ENCODE results near the gene PPP2R3A. TPM values are rescaled to one million over a fixed set of nuclear protein-coding genes. Genes with fewer than 3 reads are reported as not detected.
"Not testable (repeated sequence)": the region's sequence is repeated elsewhere in the genome, so short reads cannot be mapped to it uniquely, and the experiment has no call there.

The PPP2R3A gene
- total and polyA plus RNA-seq, 2 experiments from 2014 or later, result 14.2 to 21.0 TPM

GRCh38 chr3:136105044-136105443 lies 139.5 kb downstream of the PPP2R3A start:
- TF ChIP-seq EZH2 (IDR thresholded peaks at IDR 0.05; ENCODE audit: insufficient read depth, poor library complexity, severe bottlenecking) (no peak), EZH2phosphoT487 (IDR thresholded peaks at IDR 0.05; ENCODE audit: insufficient read depth, low read depth) (no peak)
- Histone ChIP-seq H3K4me2 (ENCODE audit: unreplicated experiment) (no peak overlapping the region), H3F3A (ENCODE audit: insufficient read depth) (no peaks in the 10 kb centered on the region), H3K4me1 (ENCODE audit: insufficient read depth) (no peaks in the 10 kb centered on the region), H3K27me3 (replicated peaks; ENCODE audit: insufficient read depth) (no peaks in the 10 kb centered on the region), H3K36me3 (ENCODE audit: low read depth) (peaks cover 36% of the 10 kb centered on the region), H4K20me1 (ENCODE audit: insufficient read depth) (no peaks in the 10 kb centered on the region), H3K4me3 (no peak overlapping the region), H3K9ac (no peak overlapping the region), H3K27ac (no peak overlapping the region), H3K9me3 (ENCODE audit: low read depth) (no peaks in the 10 kb centered on the region), H3K79me2 (ENCODE audit: insufficient read depth) (no peaks in the 10 kb centered on the region; the same call in 1 of the 2 replicates), H2AFZ (no peak overlapping the region), H3K9me2 (ENCODE audit: insufficient read depth) (no peaks in the 10 kb centered on the region)
- no peak for DNase-seq
- WGBS, 2 experiments (ENCODE audit: low coverage in 1 of 2, low lambda C conversion rate in 2 of 2, missing lambda C conversion rate in 2 of 2), result 91 to 93% methylated on average over 4 of the region's 4 CpGs
- in situ Hi-C loops (cut with MboI), result no loop called here

GRCh38 chr3:136106101-136106500 lies 140.6 kb downstream of the PPP2R3A start:
- Histone ChIP-seq H3K4me2 (ENCODE audit: unreplicated experiment) (no peak overlapping the region), H3K27me3 (replicated peaks; ENCODE audit: insufficient read depth) (no peaks in the 10 kb centered on the region), H3K9ac (no peak overlapping the region), H3K79me2 (ENCODE audit: insufficient read depth) (no peaks in the 10 kb centered on the region; the same call in 1 of the 2 replicates), H3K4me1 (ENCODE audit: insufficient read depth) (no peaks in the 10 kb centered on the region), H4K20me1 (ENCODE audit: insufficient read depth) (no peaks in the 10 kb centered on the region), H3K4me3 (no peak overlapping the region), H3K27ac (no peak overlapping the region), H3K9me2 (ENCODE audit: insufficient read depth) (no peaks in the 10 kb centered on the region), H2AFZ (no peak overlapping the region), H3K36me3 (ENCODE audit: low read depth) (peaks cover 46% of the 10 kb centered on the region), H3K9me3 (ENCODE audit: low read depth) (no peaks in the 10 kb centered on the region), H3F3A (ENCODE audit: insufficient read depth) (no peaks in the 10 kb centered on the region)
- in situ Hi-C loops (cut with MboI), result no loop called here
- DNase-seq, result no peak
- 94 to 95% methylated on average over 6 of the region's 6 CpGs for WGBS, 2 experiments (ENCODE audit: low coverage in 1 of 2, low lambda C conversion rate in 2 of 2, missing lambda C conversion rate in 2 of 2)
- no peak for TF ChIP-seq EZH2 (IDR thresholded peaks at IDR 0.05; ENCODE audit: insufficient read depth, poor library complexity, severe bottlenecking)
- no peak for TF ChIP-seq EZH2phosphoT487 (IDR thresholded peaks at IDR 0.05; ENCODE audit: insufficient read depth, low read depth)

- WGBS, 2 experiments (ENCODE audit: low coverage in 1 of 2, low lambda C conversion rate in 2 of 2, missing lambda C conversion rate in 2 of 2), result 100% methylated on average over 1 of the region's 1 CpG
- no peaks in the 10 kb centered on the region for H3K4me1 ChIP-seq (ENCODE audit: insufficient read depth)
- TF ChIP-seq EZH2 (IDR thresholded peaks at IDR 0.05; ENCODE audit: insufficient read depth, poor library complexity, severe bottlenecking), result no peak
- no peak for TF ChIP-seq EZH2phosphoT487 (IDR thresholded peaks at IDR 0.05; ENCODE audit: insufficient read depth, low read depth)
- no peaks in the 10 kb centered on the region for H3K9me2 ChIP-seq (ENCODE audit: insufficient read depth)
- no peaks in the 10 kb centered on the region; the same call in 1 of the 2 replicates for H3K79me2 ChIP-seq (ENCODE audit: insufficient read depth)
- peaks cover 45% of the 10 kb centered on the region for H3K36me3 ChIP-seq (ENCODE audit: low read depth)
- no peaks in the 10 kb centered on the region for H3K27me3 ChIP-seq (replicated peaks; ENCODE audit: insufficient read depth)
- no peak overlapping the region for H3K4me3 ChIP-seq
- no peak overlapping the region for H3K9ac ChIP-seq
- H3K27ac ChIP-seq, result no peak overlapping the region
- in situ Hi-C loops (cut with MboI), result no loop called here
- no peak overlapping the region for H3K4me2 ChIP-seq (ENCODE audit: unreplicated experiment)
- H2AFZ ChIP-seq, result no peak overlapping the region
- no peaks in the 10 kb centered on the region for H4K20me1 ChIP-seq (ENCODE audit: insufficient read depth)
- DNase-seq, result no peak
- no peaks in the 10 kb centered on the region for H3F3A ChIP-seq (ENCODE audit: insufficient read depth)
- H3K9me3 ChIP-seq (ENCODE audit: low read depth), result no peaks in the 10 kb centered on the region
Observed at GRCh38 chr3:136109499-136109898, 144.0 kb downstream of the PPP2R3A start.

GRCh38 chr3:136110481-136110880 lies 145.0 kb downstream of the PPP2R3A start:
- no peak overlapping the region for H2AFZ ChIP-seq
- no peak overlapping the region for H3K27ac ChIP-seq
- H3K9me2 ChIP-seq (ENCODE audit: insufficient read depth), result no peaks in the 10 kb centered on the region
- no peak overlapping the region for H3K4me2 ChIP-seq (ENCODE audit: unreplicated experiment)
- WGBS, 2 experiments (ENCODE audit: low coverage in 1 of 2, low lambda C conversion rate in 2 of 2, missing lambda C conversion rate in 2 of 2), result 97 to 98% methylated on average over 2 of the region's 2 CpGs
- H3K4me3 ChIP-seq, result no peak overlapping the region
- no peaks in the 10 kb centered on the region for H3K27me3 ChIP-seq (replicated peaks; ENCODE audit: insufficient read depth)
- peaks cover 45% of the 10 kb centered on the region for H3K36me3 ChIP-seq (ENCODE audit: low read depth)
- H3F3A ChIP-seq (ENCODE audit: insufficient read depth), result no peaks in the 10 kb centered on the region
- H4K20me1 ChIP-seq (ENCODE audit: insufficient read depth), result no peaks in the 10 kb centered on the region
- H3K9me3 ChIP-seq (ENCODE audit: low read depth), result no peaks in the 10 kb centered on the region
- no peak overlapping the region for H3K9ac ChIP-seq
- DNase-seq, result no peak
- in situ Hi-C loops (cut with MboI), result no loop called here
- H3K79me2 ChIP-seq (ENCODE audit: insufficient read depth), result no peaks in the 10 kb centered on the region; the same call in 1 of the 2 replicates
- no peak for TF ChIP-seq EZH2 (IDR thresholded peaks at IDR 0.05; ENCODE audit: insufficient read depth, poor library complexity, severe bottlenecking)
- TF ChIP-seq EZH2phosphoT487 (IDR thresholded peaks at IDR 0.05; ENCODE audit: insufficient read depth, low read depth), result no peak
- no peaks in the 10 kb centered on the region for H3K4me1 ChIP-seq (ENCODE audit: insufficient read depth)

GRCh38 chr3:136114421-136114820 lies 148.9 kb downstream of the PPP2R3A start:
- H3K27me3 ChIP-seq (replicated peaks; ENCODE audit: insufficient read depth), result no peaks in the 10 kb centered on the region
- H3K36me3 ChIP-seq (ENCODE audit: low read depth), result peaks cover 31% of the 10 kb centered on the region
- no peaks in the 10 kb centered on the region for H3K9me3 ChIP-seq (ENCODE audit: low read depth)
- no peaks in the 10 kb centered on the region for H4K20me1 ChIP-seq (ENCODE audit: insufficient read depth)
- no peak for DNase-seq
- H3K79me2 ChIP-seq (ENCODE audit: insufficient read depth), result no peaks in the 10 kb centered on the region
- H3F3A ChIP-seq (ENCODE audit: insufficient read depth), result no peaks in the 10 kb centered on the region
- WGBS, 2 experiments (ENCODE audit: low coverage in 1 of 2, low lambda C conversion rate in 2 of 2, missing lambda C conversion rate in 2 of 2), result 98 to 100% methylated on average over 2 of the region's 2 CpGs
- no peak overlapping the region for H3K9ac ChIP-seq
- no peak overlapping the region for H3K4me2 ChIP-seq (ENCODE audit: unreplicated experiment)
- H3K27ac ChIP-seq, result no peak overlapping the region
- TF ChIP-seq EZH2phosphoT487 (IDR thresholded peaks at IDR 0.05; ENCODE audit: insufficient read depth, low read depth) (no peak), EZH2 (IDR thresholded peaks at IDR 0.05; ENCODE audit: insufficient read depth, poor library complexity, severe bottlenecking) (no peak)
- H3K4me3 ChIP-seq, result no peak overlapping the region
- no peaks in the 10 kb centered on the region for H3K9me2 ChIP-seq (ENCODE audit: insufficient read depth)
- in situ Hi-C loops (cut with MboI), result no loop called here
- H3K4me1 ChIP-seq (ENCODE audit: insufficient read depth), result no peaks in the 10 kb centered on the region
- H2AFZ ChIP-seq, result no peak overlapping the region

GRCh38 chr3:136119332-136119731 lies 153.8 kb downstream of the PPP2R3A start:
- H3K9ac ChIP-seq; H3K9me3 ChIP-seq (ENCODE audit: low read depth); H3K4me3 ChIP-seq; H2AFZ ChIP-seq; DNase-seq; in situ Hi-C loops (cut with MboI); H3K79me2 ChIP-seq (ENCODE audit: insufficient read depth); H3K36me3 ChIP-seq (ENCODE audit: low read depth); H3K9me2 ChIP-seq (ENCODE audit: insufficient read depth); H3F3A ChIP-seq (ENCODE audit: insufficient read depth); H3K4me1 ChIP-seq (ENCODE audit: insufficient read depth); H3K27me3 ChIP-seq (replicated peaks; ENCODE audit: insufficient read depth); H3K27ac ChIP-seq; H3K4me2 ChIP-seq (ENCODE audit: unreplicated experiment); H4K20me1 ChIP-seq (ENCODE audit: insufficient read depth): not testable (repeated sequence)
- 94 to 96% methylated on average over 1 of the region's 1 CpG for WGBS, 2 experiments (ENCODE audit: low coverage in 1 of 2, low lambda C conversion rate in 2 of 2, missing lambda C conversion rate in 2 of 2)

- H3K79me2 ChIP-seq (ENCODE audit: insufficient read depth); H3K27ac ChIP-seq; in situ Hi-C loops (cut with MboI); H3K9me3 ChIP-seq (ENCODE audit: low read depth); H2AFZ ChIP-seq; H3K9ac ChIP-seq; H3K36me3 ChIP-seq (ENCODE audit: low read depth); H3K9me2 ChIP-seq (ENCODE audit: insufficient read depth); H3F3A ChIP-seq (ENCODE audit: insufficient read depth); H3K27me3 ChIP-seq (replicated peaks; ENCODE audit: insufficient read depth); H4K20me1 ChIP-seq (ENCODE audit: insufficient read depth); H3K4me2 ChIP-seq (ENCODE audit: unreplicated experiment); H3K4me3 ChIP-seq; H3K4me1 ChIP-seq (ENCODE audit: insufficient read depth); DNase-seq: not testable (repeated sequence)
- WGBS, 2 experiments (ENCODE audit: low coverage in 1 of 2, low lambda C conversion rate in 2 of 2, missing lambda C conversion rate in 2 of 2), result 87 to 94% methylated on average over 5 of the region's 5 CpGs
Observed at GRCh38 chr3:136119783-136120182, 154.3 kb downstream of the PPP2R3A start.

Measured in GM23248 (cell line).